Subcutaneous adipose tissue (tissue), 4 donors: ENCODE measurements around the gene PTK7. TPM values are rescaled to one million over a fixed set of nuclear protein-coding genes. Genes with fewer than 3 reads are reported as not detected.

Experiments used
- total RNA-seq, 4 donors: library from RNA; depleted of rRNA; stranded (reverse); fragments of >200 nt; gene quantifications; one replicate each; pipeline ENCODE4 v1.1.0, GENCODE V29; 2016
- TF ChIP-seq, protein P1 (sequence below): fragments of 450-650 bp; IDR thresholded peaks from one replicate; pipeline ENCODE4 v1.5.1; 2016; ENCODE audit warnings: low read depth, mild to moderate bottlenecking, control low read depth, antibody characterized with exemption, moderate library complexity

The PTK7 gene
- total RNA-seq, 4 donors from 2014 or later = 1.8 to 11.4 (median 3.6) TPM

GRCh38 chr6:43207286-43207685, 131.2 kb downstream of the PTK7 start:
- TF ChIP-seq, protein P1, sequence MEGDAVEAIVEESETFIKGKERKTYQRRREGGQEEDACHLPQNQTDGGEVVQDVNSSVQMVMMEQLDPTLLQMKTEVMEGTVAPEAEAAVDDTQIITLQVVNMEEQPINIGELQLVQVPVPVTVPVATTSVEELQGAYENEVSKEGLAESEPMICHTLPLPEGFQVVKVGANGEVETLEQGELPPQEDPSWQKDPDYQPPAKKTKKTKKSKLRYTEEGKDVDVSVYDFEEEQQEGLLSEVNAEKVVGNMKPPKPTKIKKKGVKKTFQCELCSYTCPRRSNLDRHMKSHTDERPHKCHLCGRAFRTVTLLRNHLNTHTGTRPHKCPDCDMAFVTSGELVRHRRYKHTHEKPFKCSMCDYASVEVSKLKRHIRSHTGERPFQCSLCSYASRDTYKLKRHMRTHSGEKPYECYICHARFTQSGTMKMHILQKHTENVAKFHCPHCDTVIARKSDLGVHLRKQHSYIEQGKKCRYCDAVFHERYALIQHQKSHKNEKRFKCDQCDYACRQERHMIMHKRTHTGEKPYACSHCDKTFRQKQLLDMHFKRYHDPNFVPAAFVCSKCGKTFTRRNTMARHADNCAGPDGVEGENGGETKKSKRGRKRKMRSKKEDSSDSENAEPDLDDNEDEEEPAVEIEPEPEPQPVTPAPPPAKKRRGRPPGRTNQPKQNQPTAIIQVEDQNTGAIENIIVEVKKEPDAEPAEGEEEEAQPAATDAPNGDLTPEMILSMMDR = no peak

Other genes with a start within 250 kb of the PTK7 start
- 100 to 1,000 TPM in 1 of 4 donors, 10 to 100 TPM in 3; 85.5 to 106 (median 91.2) TPM for gene RPL7L1, start 196.7 kb upstream of the PTK7 start, total RNA-seq
- 1 to 10 TPM in 1 of 4 donors, not detected in 3; 1.5 TPM for gene PTCRA, start 160.3 kb upstream of the PTK7 start, total RNA-seq
- 10 to 100 TPM; 15.0 to 48.3 (median 26.1) TPM for gene CNPY3, start 146.8 kb upstream of the PTK7 start, total RNA-seq
- gene GNMT, start 115.6 kb upstream of the PTK7 start, total RNA-seq = under 1 TPM in 1 of 4 donors, not detected in 3; 0.44 TPM
- gene PEX6, start 97.1 kb upstream of the PTK7 start, total RNA-seq = 10 to 100 TPM in 3 of 4 donors, 1 to 10 TPM in 1; 6.0 to 30.9 (median 14.0) TPM
- gene PPP2R5D, start 91.7 kb upstream of the PTK7 start, total RNA-seq = 10 to 100 TPM; 26.7 to 43.1 (median 34.7) TPM
- 10 to 100 TPM; 46.3 to 57.8 (median 52.0) TPM for gene MEA1, start 62.4 kb upstream of the PTK7 start, total RNA-seq
- gene KLHDC3, start 62.1 kb upstream of the PTK7 start, total RNA-seq = 10 to 100 TPM; 39.1 to 77.3 (median 64.0) TPM
- 10 to 100 TPM; 42.7 to 63.9 (median 55.4) TPM for gene RRP36, start 54.7 kb upstream of the PTK7 start, total RNA-seq
- gene CUL7, start 22.5 kb upstream of the PTK7 start, total RNA-seq = 10 to 100 TPM in 3 of 4 donors, 1 to 10 TPM in 1; 7.2 to 25.6 (median 14.5) TPM
- 10 to 100 TPM; 10.4 to 19.8 (median 16.6) TPM for gene MRPL2, start 16.9 kb upstream of the PTK7 start, total RNA-seq
- gene KLC4, start 16.7 kb upstream of the PTK7 start, total RNA-seq = 10 to 100 TPM; 10.9 to 24.7 (median 21.9) TPM
- 10 to 100 TPM in 2 of 4 donors, 1 to 10 TPM in 2; 8.5 to 22.8 (median 10.6) TPM for gene SRF, start 95.0 kb downstream of the PTK7 start, total RNA-seq
- 10 to 100 TPM; 16.3 to 36.7 (median 27.2) TPM for gene CUL9, start 105.9 kb downstream of the PTK7 start, total RNA-seq
- 10 to 100 TPM; 29.8 to 72.9 (median 50.8) TPM for gene DNPH1, start 153.2 kb downstream of the PTK7 start, total RNA-seq
- not detected for gene TTBK1, start 167.2 kb downstream of the PTK7 start, total RNA-seq
- gene SLC22A7, start 221.9 kb downstream of the PTK7 start, total RNA-seq = not detected
- gene CRIP3, start 232.5 kb downstream of the PTK7 start, total RNA-seq = 1 to 10 TPM in 1 of 4 donors, under 1 TPM in 1, not detected in 2; 0.88 to 2.0 TPM